ENCODE measurements around the gene ADK. TPM values are rescaled to one million over a fixed set of nuclear protein-coding genes. Genes with fewer than 3 reads are reported as not detected.

ADK gene
- total RNA-seq, 2 experiments from 2014 or later, result 26.4 to 31.1 TPM

GRCh38 chr10:74417397-74417796, 266.4 kb downstream of the ADK start:
- TF ChIP-seq, protein P1, sequence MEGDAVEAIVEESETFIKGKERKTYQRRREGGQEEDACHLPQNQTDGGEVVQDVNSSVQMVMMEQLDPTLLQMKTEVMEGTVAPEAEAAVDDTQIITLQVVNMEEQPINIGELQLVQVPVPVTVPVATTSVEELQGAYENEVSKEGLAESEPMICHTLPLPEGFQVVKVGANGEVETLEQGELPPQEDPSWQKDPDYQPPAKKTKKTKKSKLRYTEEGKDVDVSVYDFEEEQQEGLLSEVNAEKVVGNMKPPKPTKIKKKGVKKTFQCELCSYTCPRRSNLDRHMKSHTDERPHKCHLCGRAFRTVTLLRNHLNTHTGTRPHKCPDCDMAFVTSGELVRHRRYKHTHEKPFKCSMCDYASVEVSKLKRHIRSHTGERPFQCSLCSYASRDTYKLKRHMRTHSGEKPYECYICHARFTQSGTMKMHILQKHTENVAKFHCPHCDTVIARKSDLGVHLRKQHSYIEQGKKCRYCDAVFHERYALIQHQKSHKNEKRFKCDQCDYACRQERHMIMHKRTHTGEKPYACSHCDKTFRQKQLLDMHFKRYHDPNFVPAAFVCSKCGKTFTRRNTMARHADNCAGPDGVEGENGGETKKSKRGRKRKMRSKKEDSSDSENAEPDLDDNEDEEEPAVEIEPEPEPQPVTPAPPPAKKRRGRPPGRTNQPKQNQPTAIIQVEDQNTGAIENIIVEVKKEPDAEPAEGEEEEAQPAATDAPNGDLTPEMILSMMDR (conservative IDR thresholded peaks at IDR 0.05; ENCODE audit: low read length), result no peak
- TF ChIP-seq EZH2phosphoT487 (IDR thresholded peaks at IDR 0.05; ENCODE audit: borderline replicate concordance, low read depth, low read length), result no peak
- H4K20me1 ChIP-seq (ENCODE audit: insufficient read depth, low read length), result no peaks in the 10 kb centered on the region
- H3K9me2 ChIP-seq (ENCODE audit: insufficient read depth, low read length), result no peaks in the 10 kb centered on the region
- H3K79me2 ChIP-seq (ENCODE audit: insufficient read depth, low read depth, low read length), result no peaks in the 10 kb centered on the region
- ChIA-PET POLR2A (interaction anchor here (0.5 kb wide), 1 partner anchor 80 kb away, joined by 3 read pairs; no protein-coding TSS in a partner anchor), CTCF (ENCODE audit: unreplicated experiment) (no interaction called here)
- peaks cover 13% of the 10 kb centered on the region for H3K4me1 ChIP-seq (ENCODE audit: insufficient read depth, low read length, poor library complexity, severe bottlenecking)
- intact Hi-C loops (cut with micrococcal nuclease; ENCODE audit: unreplicated experiment), result no loop called here
- no peak for DNase-seq (ENCODE audit: low spot score)
- H3K27ac ChIP-seq (ENCODE audit: low read depth, low read length, poor library complexity, severe bottlenecking), result no peak overlapping the region
- no peak overlapping the region for H2AFZ ChIP-seq (ENCODE audit: low read length)
- BruUV-seq (replicated peaks), result no TSS peak
- no peak overlapping the region for H3K4me2 ChIP-seq (ENCODE audit: low read length)
- H3K4me3 ChIP-seq (ENCODE audit: low read depth, low read length, poor library complexity, severe bottlenecking), result no peak overlapping the region
- no peaks in the 10 kb centered on the region for H3K9me3 ChIP-seq (ENCODE audit: low read length)
- no peaks in the 10 kb centered on the region for H3K36me3 ChIP-seq (ENCODE audit: insufficient read depth, low read length)

GRCh38 chr10:74418285-74418872, 267.4 kb downstream of the ADK start:
- Histone ChIP-seq H3K36me3 (ENCODE audit: insufficient read depth, low read length) (no peaks in the 10 kb centered on the region), H4K20me1 (ENCODE audit: insufficient read depth, low read length) (no peaks in the 10 kb centered on the region), H3K4me2 (ENCODE audit: low read length) (no peak overlapping the region), H3K27ac (ENCODE audit: low read depth, low read length, poor library complexity, severe bottlenecking) (no peak overlapping the region), H3K4me3 (ENCODE audit: low read depth, low read length, poor library complexity, severe bottlenecking) (no peak overlapping the region), H3K79me2 (ENCODE audit: insufficient read depth, low read depth, low read length) (no peaks in the 10 kb centered on the region), H3K4me1 (ENCODE audit: insufficient read depth, low read length, poor library complexity, severe bottlenecking) (peaks cover 13% of the 10 kb centered on the region), H3K9me3 (ENCODE audit: low read length) (no peaks in the 10 kb centered on the region), H2AFZ (ENCODE audit: low read length) (no peak overlapping the region), H3K9me2 (ENCODE audit: insufficient read depth, low read length) (no peaks in the 10 kb centered on the region)
- ChIA-PET POLR2A (interaction anchor here (2.5 kb wide), 1 partner anchor 12 kb away, joined by 8 read pairs; no protein-coding TSS in a partner anchor), CTCF (ENCODE audit: unreplicated experiment) (no interaction called here)
- BruUV-seq (replicated peaks), result no TSS peak
- intact Hi-C loops (cut with micrococcal nuclease; ENCODE audit: unreplicated experiment), result no loop called here
- no peak for TF ChIP-seq EZH2phosphoT487 (IDR thresholded peaks at IDR 0.05; ENCODE audit: borderline replicate concordance, low read depth, low read length)
- TF ChIP-seq, protein P1 (conservative IDR thresholded peaks at IDR 0.05; ENCODE audit: low read length), result no peak
- no peak for DNase-seq (ENCODE audit: low spot score)

- no TSS peak for BruUV-seq (replicated peaks)
- H3K4me3 ChIP-seq (ENCODE audit: low read depth, low read length, poor library complexity, severe bottlenecking), result no peak overlapping the region
- intact Hi-C loops (cut with micrococcal nuclease; ENCODE audit: unreplicated experiment), result no loop called here
- TF ChIP-seq, protein P1 (conservative IDR thresholded peaks at IDR 0.05; ENCODE audit: low read length), result no peak
- no peak for TF ChIP-seq EZH2phosphoT487 (IDR thresholded peaks at IDR 0.05; ENCODE audit: borderline replicate concordance, low read depth, low read length)
- no peaks in the 10 kb centered on the region for H3K9me3 ChIP-seq (ENCODE audit: low read length)
- H4K20me1 ChIP-seq (ENCODE audit: insufficient read depth, low read length), result no peaks in the 10 kb centered on the region
- CTCF ChIA-PET (ENCODE audit: unreplicated experiment), result no interaction called here
- no peaks in the 10 kb centered on the region for H3K36me3 ChIP-seq (ENCODE audit: insufficient read depth, low read length)
- no peaks in the 10 kb centered on the region for H3K79me2 ChIP-seq (ENCODE audit: insufficient read depth, low read depth, low read length)
- H3K27ac ChIP-seq (ENCODE audit: low read depth, low read length, poor library complexity, severe bottlenecking), result no peak overlapping the region
- H3K4me1 ChIP-seq (ENCODE audit: insufficient read depth, low read length, poor library complexity, severe bottlenecking), result peaks cover 13% of the 10 kb centered on the region
- H2AFZ ChIP-seq (ENCODE audit: low read length), result no peak overlapping the region
- H3K4me2 ChIP-seq (ENCODE audit: low read length), result no peak overlapping the region
- H3K9me2 ChIP-seq (ENCODE audit: insufficient read depth, low read length), result no peaks in the 10 kb centered on the region
- DNase-seq (ENCODE audit: low spot score), result no peak
- POLR2A ChIA-PET, result interaction anchor here (1.0 to 2.5 kb wide), 3 partner anchors 11 to 320 kb away, joined by 3 to 8 read pairs (median 4); no protein-coding TSS in a partner anchor
These were observed 268.5 kb downstream of the ADK start for GRCh38 chr10:74419491-74419951.

Measured in OCI-LY7 (cell line).